Sigmoid colon (tissue), 7 donors: ENCODE measurements around the gene DDX23. TPM values are rescaled to one million over a fixed set of nuclear protein-coding genes. Genes with fewer than 3 reads are reported as not detected.

Source experiments
- DNase-seq: peaks from one replicate; pipeline ENCODE4 v3.0.0-alpha.2; 2019
- H3K27ac ChIP-seq, 4 donors: fragments of 200-600 bp; sonication (generic); one replicate each; pipeline ENCODE4 v1.5.1; 2016 to 2019; ENCODE audit warnings: mild to moderate bottlenecking in 1 of 4
- H3K27me3 ChIP-seq, 3 donors: fragments of 200-600 bp; sonication (generic); one replicate each; pipeline ENCODE4 v1.5.1; 2019; ENCODE audit warnings: mild to moderate bottlenecking in 1 of 3
- H3K36me3 ChIP-seq, 4 donors: fragments of 200-600 bp; sonication (generic); one replicate each; pipeline ENCODE4 v1.5.1; 2016 to 2019
- H3K4me1 ChIP-seq, 4 donors: fragments of 200-600 bp; sonication (generic); one replicate each; pipeline ENCODE4 v1.5.1; 2017 to 2019
- H3K4me3 ChIP-seq, 4 donors: fragments of 200-600 bp; sonication (generic); one replicate each; pipeline ENCODE4 v1.5.1; 2017 to 2019; ENCODE audit warnings: mild to moderate bottlenecking in 2 of 4, moderate library complexity in 1 of 4
- H3K9me3 ChIP-seq, 4 donors: fragments of 200-600 bp in 3 of 4; sonication (generic) in 3 of 4; one replicate each; pipeline versions ENCODE4 v1.5.1 to v1.6.1; 2013 to 2019
- EP300 ChIP-seq, 4 donors: sonication (generic); formaldehyde crosslinking; IDR thresholded peaks; one replicate each; pipeline ENCODE4 v1.6.1; 2017; ENCODE audit warnings: antibody characterized with exemption in 4 of 4
- POLR2AphosphoS5 ChIP-seq, 4 donors: sonication (generic); formaldehyde crosslinking; IDR thresholded peaks; one replicate each; pipeline ENCODE4 v1.6.1; 2017; ENCODE audit warnings: antibody characterized with exemption in 4 of 4
- WGBS, 2 donors: extraction: QIAGEN DNeasy Blood & Tissue Kit; methylation state at CpG; one replicate each; pipeline ENCODE4 v1.1.7; 2013; 5-methylcytosine and 5-hydroxymethylcytosine counted together
- intact Hi-C: fragments of 100-400 bp; cut with DNase I; formaldehyde crosslinking; loops from one replicate; pipeline ENCODE4 v1.15.1; 2023
- polyA plus RNA-seq, 3 donors: library from polyadenylated mRNA; stranded (reverse); fragments of 200-250 nt; gene quantifications; one replicate each; pipeline ENCODE4 v1.2.3, GENCODE V29; 2013
- small RNA-seq, 3 donors: library from RNA; depleted of rRNA; stranded (forward); fragments of <200 nt; gene quantifications; one replicate each; pipeline ENCODE3, GENCODE V24; 2016
- total RNA-seq, 4 donors: library from RNA; depleted of rRNA; stranded (reverse); fragments of >200 nt; gene quantifications; one replicate each; pipeline ENCODE4 v1.1.0, GENCODE V29; 2016
- TF ChIP-seq, protein P1 (sequence below), 4 experiments: fragments of 450-650 bp in 3 of 4; fragments of 200-600 bp in 1 of 4; IDR thresholded peaks; one replicate each; pipeline ENCODE4 v1.5.1; 2016 to 2019; ENCODE audit warnings: antibody characterized with exemption in 4 of 4, mild to moderate bottlenecking in 3 of 4, moderate library complexity in 2 of 4
- donor health status: healthy with polysubstance abuse.
- donor health status: Bipolar disorder and iron deficiency.
- donor health status: healthy.

The DDX23 gene
- total and polyA plus RNA-seq, 7 donors: 32.4 to 91.5 (median 53.5) TPM

DNA sequence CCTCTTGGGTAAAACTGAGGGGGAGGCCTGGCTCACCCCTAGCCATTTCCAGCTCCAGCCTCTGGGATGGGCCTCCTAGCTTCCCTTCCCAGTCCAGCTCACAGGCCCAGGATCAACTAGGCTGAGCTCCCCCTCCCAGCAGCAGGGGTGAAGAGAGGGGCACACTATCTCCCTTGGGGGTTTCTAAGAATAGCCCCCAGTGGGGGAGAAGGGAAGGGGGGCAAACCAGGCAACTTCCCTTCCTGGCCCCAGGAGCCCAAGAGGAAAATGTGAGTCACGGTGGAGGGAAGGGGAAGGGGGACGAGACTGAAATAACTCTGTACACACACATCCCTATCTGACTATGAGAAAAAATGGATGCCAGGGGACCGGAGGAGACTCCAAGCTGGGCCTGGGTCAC lies 72.1 kb downstream of the DDX23 start:
- Histone ChIP-seq H3K27me3 (no peaks in the 10 kb centered on the region), H3K9me3 (no peaks in the 10 kb centered on the region), H3K36me3 (peaks cover 8 to 36% (median 21%) of the 10 kb centered on the region in 4 donors), H3K4me1 (peaks cover 0 to 31% (median 20%) of the 10 kb centered on the region in 4 donors), H3K4me3 (no peak overlapping the region), H3K27ac (peak overlapping the region; percentile 27 to 50 (median 42))
- DNase-seq: no peak
- TF ChIP-seq EP300 (IDR thresholded peaks at IDR 0.05): no peak
- TF ChIP-seq POLR2AphosphoS5 (IDR thresholded peaks at IDR 0.05): peak in 2 of 4 donors; percentile 30 to 35
- TF ChIP-seq, protein P1, sequence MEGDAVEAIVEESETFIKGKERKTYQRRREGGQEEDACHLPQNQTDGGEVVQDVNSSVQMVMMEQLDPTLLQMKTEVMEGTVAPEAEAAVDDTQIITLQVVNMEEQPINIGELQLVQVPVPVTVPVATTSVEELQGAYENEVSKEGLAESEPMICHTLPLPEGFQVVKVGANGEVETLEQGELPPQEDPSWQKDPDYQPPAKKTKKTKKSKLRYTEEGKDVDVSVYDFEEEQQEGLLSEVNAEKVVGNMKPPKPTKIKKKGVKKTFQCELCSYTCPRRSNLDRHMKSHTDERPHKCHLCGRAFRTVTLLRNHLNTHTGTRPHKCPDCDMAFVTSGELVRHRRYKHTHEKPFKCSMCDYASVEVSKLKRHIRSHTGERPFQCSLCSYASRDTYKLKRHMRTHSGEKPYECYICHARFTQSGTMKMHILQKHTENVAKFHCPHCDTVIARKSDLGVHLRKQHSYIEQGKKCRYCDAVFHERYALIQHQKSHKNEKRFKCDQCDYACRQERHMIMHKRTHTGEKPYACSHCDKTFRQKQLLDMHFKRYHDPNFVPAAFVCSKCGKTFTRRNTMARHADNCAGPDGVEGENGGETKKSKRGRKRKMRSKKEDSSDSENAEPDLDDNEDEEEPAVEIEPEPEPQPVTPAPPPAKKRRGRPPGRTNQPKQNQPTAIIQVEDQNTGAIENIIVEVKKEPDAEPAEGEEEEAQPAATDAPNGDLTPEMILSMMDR (IDR thresholded peaks at IDR 0.05): no peak
- intact Hi-C loops: no loop called here
- WGBS, 2 donors: 39 to 61% methylated on average over 3 of the region's 3 CpGs

Small RNAs within 50 kb of the gene (small RNA-seq; reads per million reads assigned to genes)
- gene RF00019: 0 reads per million in 3 donors
- 0 reads per million in 3 donors for gene RNU6-600P

Other genes with a start within 250 kb of the DDX23 start
- gene KANSL2, start 169.9 kb downstream of the DDX23 start, total RNA-seq: 10 to 100 TPM; 28.2 to 63.0 (median 37.0) TPM
- 10 to 100 TPM; 13.2 to 26.2 (median 14.8) TPM for gene KANSL2, start 169.9 kb downstream of the DDX23 start, polyA plus RNA-seq
- gene CCNT1, start 135.5 kb downstream of the DDX23 start, total RNA-seq: 10 to 100 TPM; 20.7 to 29.2 (median 23.9) TPM
- 1 to 10 TPM; 3.0 to 7.9 (median 3.7) TPM for gene CCNT1, start 135.5 kb downstream of the DDX23 start, polyA plus RNA-seq
- 10 to 100 TPM; 15.2 to 28.5 (median 16.6) TPM for gene ADCY6, start 63.1 kb downstream of the DDX23 start, total RNA-seq
- gene ADCY6, start 63.1 kb downstream of the DDX23 start, polyA plus RNA-seq: 10 to 100 TPM; 10.2 to 52.5 (median 10.9) TPM
- gene CACNB3, start 33.7 kb downstream of the DDX23 start, total RNA-seq: 10 to 100 TPM; 10.7 to 32.1 (median 18.4) TPM
- gene CACNB3, start 33.7 kb downstream of the DDX23 start, polyA plus RNA-seq: 10 to 100 TPM; 21.0 to 23.4 (median 22.0) TPM
- gene RND1, start 13.7 kb upstream of the DDX23 start, total RNA-seq: 1 to 10 TPM in 1 of 4 donors, under 1 TPM in 1, not detected in 2; 0.36 to 5.2 TPM
- gene RND1, start 13.7 kb upstream of the DDX23 start, polyA plus RNA-seq: 10 to 100 TPM in 1 of 3 donors, 1 to 10 TPM in 2; 2.4 to 16.2 (median 8.0) TPM
- gene FKBP11, start 73.3 kb upstream of the DDX23 start, total RNA-seq: 1 to 10 TPM; 4.6 to 7.5 (median 6.4) TPM
- gene FKBP11, start 73.3 kb upstream of the DDX23 start, polyA plus RNA-seq: 10 to 100 TPM; 12.0 to 50.2 (median 12.3) TPM
- gene ARF3, start 105.3 kb upstream of the DDX23 start, total RNA-seq: 10 to 100 TPM; 37.9 to 61.0 (median 49.3) TPM
- gene ARF3, start 105.3 kb upstream of the DDX23 start, polyA plus RNA-seq: 100 to 1,000 TPM in 2 of 3 donors, 10 to 100 TPM in 1; 87.7 to 161 (median 132) TPM
- gene WNT10B, start 119.6 kb upstream of the DDX23 start, total RNA-seq: under 1 TPM in 3 of 4 donors, not detected in 1; 0.28 to 0.49 (median 0.36) TPM
- gene WNT10B, start 119.6 kb upstream of the DDX23 start, polyA plus RNA-seq: 1 to 10 TPM in 1 of 3 donors, not detected in 2; 1.0 TPM
- not detected for gene WNT1, start 126.2 kb upstream of the DDX23 start, total RNA-seq
- under 1 TPM in 1 of 3 donors, not detected in 2; 0.10 TPM for gene WNT1, start 126.2 kb upstream of the DDX23 start, polyA plus RNA-seq
- gene DDN, start 147.2 kb upstream of the DDX23 start, total RNA-seq: under 1 TPM in 1 of 4 donors, not detected in 3; 0.14 TPM
- gene DDN, start 147.2 kb upstream of the DDX23 start, polyA plus RNA-seq: under 1 TPM in 2 of 3 donors, not detected in 1; 0.60 to 0.69 TPM
- gene PRKAG1, start 166.6 kb upstream of the DDX23 start, total RNA-seq: 10 to 100 TPM; 49.6 to 71.3 (median 60.0) TPM
- gene PRKAG1, start 166.6 kb upstream of the DDX23 start, polyA plus RNA-seq: 10 to 100 TPM; 48.6 to 71.2 (median 61.3) TPM
- 10 to 100 TPM; 18.2 to 52.9 (median 30.6) TPM for gene KMT2D, start 208.6 kb upstream of the DDX23 start, total RNA-seq
- gene KMT2D, start 208.6 kb upstream of the DDX23 start, polyA plus RNA-seq: 10 to 100 TPM in 2 of 3 donors, 1 to 10 TPM in 1; 1.8 to 61.8 (median 10.2) TPM
- under 1 TPM in 1 of 4 donors, not detected in 3; 0.36 TPM for gene RHEBL1, start 217.8 kb upstream of the DDX23 start, total RNA-seq
- 1 to 10 TPM in 1 of 3 donors, not detected in 2; 2.2 TPM for gene RHEBL1, start 217.8 kb upstream of the DDX23 start, polyA plus RNA-seq
- under 1 TPM in 2 of 4 donors, not detected in 2; 0.14 to 0.83 TPM for gene DHH, start 242.6 kb upstream of the DDX23 start, total RNA-seq
- gene DHH, start 242.6 kb upstream of the DDX23 start, polyA plus RNA-seq: under 1 TPM in 1 of 3 donors, not detected in 2; 0.63 TPM